Measurements from ENCODE around the gene CD52.

GRCh38 chr1:26354972-26355371, 37.2 kb downstream of the CD52 start:
- TF ChIP-seq REST (IDR thresholded peaks at IDR 0.05; ENCODE audit: insufficient replicate concordance, low read depth) (no peak), SPI1 (IDR thresholded peaks at IDR 0.05; ENCODE audit: borderline replicate concordance, low read depth) (no peak), CTCF (IDR thresholded peaks at IDR 0.05; ENCODE audit: insufficient read depth, low read length) (no peak), POLR2AphosphoS5 (IDR thresholded peaks at IDR 0.05; ENCODE audit: low read depth) (no peak), GABPA (IDR thresholded peaks at IDR 0.05; ENCODE audit: low read depth) (no peak)
